HUES48 (cell line): ENCODE measurements around the gene ALOX12B.

Source experiments
- H3K27ac ChIP-seq: one replicate; pipeline ENCODE4 v1.7.0; 2013; ENCODE audit warnings: low read depth, low read length, inconsistent platforms
- H3K27me3 ChIP-seq: 2 replicates; pipeline ENCODE4 v1.6.1; 2013; ENCODE audit warnings: mild to moderate bottlenecking, low read length; ENCODE audit not compliant: control insufficient read depth, insufficient read depth
- H3K36me3 ChIP-seq: 2 replicates; pipeline ENCODE4 v1.6.1; 2013; ENCODE audit warnings: low read length; ENCODE audit not compliant: control insufficient read depth, insufficient read depth
- H3K4me1 ChIP-seq: 2 replicates; pipeline ENCODE4 v1.6.1; 2013; ENCODE audit warnings: mild to moderate bottlenecking, low read length; ENCODE audit not compliant: control insufficient read depth, insufficient read depth
- H3K4me3 ChIP-seq: 2 replicates; pipeline ENCODE4 v1.5.1; 2013; ENCODE audit warnings: mild to moderate bottlenecking, low read depth, low read length
- H3K9ac ChIP-seq: 2 replicates; pipeline ENCODE4 v1.6.1; 2013; ENCODE audit warnings: mild to moderate bottlenecking, low read depth, low read length, moderate library complexity
- H3K9me3 ChIP-seq: 2 replicates; pipeline ENCODE4 v1.6.1; 2013; ENCODE audit warnings: low read length; ENCODE audit not compliant: control insufficient read depth, insufficient read depth

ALOX12B gene

DNA sequence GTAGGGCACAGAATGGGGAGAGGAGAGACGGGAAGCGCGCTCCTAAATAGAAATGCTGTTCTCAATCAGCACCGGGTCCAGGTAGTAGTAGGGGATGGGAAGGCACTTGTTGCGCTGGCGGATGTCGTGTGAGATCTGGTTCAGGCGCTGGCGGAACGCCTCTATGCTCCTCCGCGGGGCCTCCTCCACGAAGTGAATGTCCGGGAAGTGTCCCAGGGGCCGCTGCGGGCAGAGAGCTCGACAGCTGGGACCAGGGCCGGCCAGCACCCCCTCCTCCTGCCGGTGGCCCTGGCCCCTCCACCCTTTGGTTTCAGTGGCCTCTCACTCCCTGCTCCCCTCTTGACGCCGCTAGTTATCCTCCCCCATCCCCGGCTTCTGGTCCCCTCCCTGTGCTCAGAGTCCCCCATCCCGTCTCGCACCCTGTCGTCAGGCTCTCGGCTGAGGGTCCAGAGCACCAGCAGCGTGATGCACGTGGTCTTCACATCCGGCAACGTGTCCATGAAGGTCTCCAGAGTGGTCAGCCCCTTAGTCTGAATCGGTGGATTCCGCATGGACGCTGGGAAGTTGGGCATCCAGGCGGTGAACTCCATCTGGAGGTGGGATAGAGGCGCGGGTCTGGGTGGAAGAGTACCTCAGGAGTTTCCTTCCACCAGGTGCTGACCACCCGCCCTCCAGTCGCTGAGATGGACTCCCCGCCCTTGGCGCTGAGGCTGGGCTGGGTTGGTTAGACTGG, 14.6 kb downstream of the ALOX12B start:
- Histone ChIP-seq H3K36me3 (no peaks in the 10 kb centered on the region), H3K4me1 (peaks cover 11% of the 10 kb centered on the region), H3K27ac (no peak overlapping the region), H3K9ac (no peak overlapping the region), H3K9me3 (no peaks in the 10 kb centered on the region), H3K4me3 (peak overlapping the region; percentile 59), H3K27me3 (peaks cover 94% of the 10 kb centered on the region)

- H3K9me3 ChIP-seq: no peaks in the 10 kb centered on the region
- no peak overlapping the region for H3K9ac ChIP-seq
- H3K4me1 ChIP-seq: peaks cover 11% of the 10 kb centered on the region
- H3K36me3 ChIP-seq: no peaks in the 10 kb centered on the region
- H3K27ac ChIP-seq: no peak overlapping the region
- peak overlapping the region; percentile 59 for H3K4me3 ChIP-seq
- peaks cover 89% of the 10 kb centered on the region for H3K27me3 ChIP-seq
Observed at GRCh38 chr17:8072341-8072728, 15.2 kb downstream of the ALOX12B start.

DNA sequence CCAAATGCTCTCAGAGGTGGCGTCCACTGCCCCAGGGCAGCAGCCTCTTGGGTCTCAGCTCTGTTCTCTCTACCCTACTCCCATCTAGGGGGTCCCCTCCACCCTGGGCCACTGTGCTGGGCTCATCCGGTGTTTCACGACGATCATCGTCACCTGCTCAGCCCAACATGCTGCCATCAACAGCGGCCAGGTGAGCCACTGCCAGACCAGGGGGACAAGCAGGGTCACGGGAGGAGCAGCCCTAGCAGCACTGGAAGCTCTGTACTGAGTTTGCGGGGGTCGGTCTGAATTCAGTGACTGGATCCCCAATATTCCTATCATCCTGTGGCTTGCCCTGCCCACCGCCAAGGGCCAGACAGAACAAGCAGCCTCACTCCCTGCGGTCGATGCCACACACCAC, 16.0 kb downstream of the ALOX12B start:
- Histone ChIP-seq H3K27ac (no peak overlapping the region), H3K27me3 (peaks cover 80% of the 10 kb centered on the region), H3K36me3 (no peaks in the 10 kb centered on the region)

GRCh38 chr17:8069587-8069860, 18.0 kb downstream of the ALOX12B start:
- peaks cover 71% of the 10 kb centered on the region for H3K27me3 ChIP-seq
- peaks cover 11% of the 10 kb centered on the region for H3K4me1 ChIP-seq
- no peaks in the 10 kb centered on the region for H3K9me3 ChIP-seq
- H3K36me3 ChIP-seq: no peaks in the 10 kb centered on the region
- H3K4me3 ChIP-seq: no peak overlapping the region
- no peak overlapping the region for H3K9ac ChIP-seq
- H3K27ac ChIP-seq: no peak overlapping the region

More for the DNA sequence above, 16.0 kb downstream of the ALOX12B start:
- Histone ChIP-seq H3K9me3 (no peaks in the 10 kb centered on the region), H3K9ac (no peak overlapping the region), H3K4me1 (peaks cover 11% of the 10 kb centered on the region), H3K4me3 (no peak overlapping the region)

- Histone ChIP-seq H3K27me3 (peaks cover 69% of the 10 kb centered on the region), H3K9ac (no peak overlapping the region), H3K27ac (no peak overlapping the region), H3K4me1 (peaks cover 10% of the 10 kb centered on the region), H3K9me3 (no peaks in the 10 kb centered on the region), H3K4me3 (no peak overlapping the region), H3K36me3 (no peaks in the 10 kb centered on the region)
Observed at GRCh38 chr17:8068736-8069586, 18.6 kb downstream of the ALOX12B start.

DNA sequence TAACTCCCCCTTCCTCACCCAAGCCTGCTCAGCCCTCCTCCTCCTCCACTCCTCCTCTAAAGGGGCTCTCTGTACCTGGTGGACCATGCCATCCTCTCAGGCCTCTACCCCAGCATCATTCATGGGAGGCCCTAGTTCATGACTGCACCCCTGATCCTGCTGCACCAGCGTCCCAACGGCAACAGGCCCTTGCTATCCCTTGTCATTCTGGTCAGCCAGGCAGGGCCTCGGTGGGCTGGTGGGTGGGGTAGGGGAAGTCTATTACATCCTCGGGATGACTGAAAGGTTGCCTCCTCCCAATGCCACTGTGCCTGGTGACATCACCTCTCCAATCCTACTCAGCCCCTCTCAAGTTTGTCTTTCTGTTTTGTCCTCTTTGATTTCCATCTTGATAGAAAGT, 19.7 kb downstream of the ALOX12B start:
- Histone ChIP-seq H3K36me3 (no peaks in the 10 kb centered on the region), H3K4me1 (peaks cover 13% of the 10 kb centered on the region), H3K4me3 (no peak overlapping the region), H3K9me3 (no peaks in the 10 kb centered on the region), H3K27ac (no peak overlapping the region), H3K27me3 (peaks cover 67% of the 10 kb centered on the region), H3K9ac (no peak overlapping the region)

DNA sequence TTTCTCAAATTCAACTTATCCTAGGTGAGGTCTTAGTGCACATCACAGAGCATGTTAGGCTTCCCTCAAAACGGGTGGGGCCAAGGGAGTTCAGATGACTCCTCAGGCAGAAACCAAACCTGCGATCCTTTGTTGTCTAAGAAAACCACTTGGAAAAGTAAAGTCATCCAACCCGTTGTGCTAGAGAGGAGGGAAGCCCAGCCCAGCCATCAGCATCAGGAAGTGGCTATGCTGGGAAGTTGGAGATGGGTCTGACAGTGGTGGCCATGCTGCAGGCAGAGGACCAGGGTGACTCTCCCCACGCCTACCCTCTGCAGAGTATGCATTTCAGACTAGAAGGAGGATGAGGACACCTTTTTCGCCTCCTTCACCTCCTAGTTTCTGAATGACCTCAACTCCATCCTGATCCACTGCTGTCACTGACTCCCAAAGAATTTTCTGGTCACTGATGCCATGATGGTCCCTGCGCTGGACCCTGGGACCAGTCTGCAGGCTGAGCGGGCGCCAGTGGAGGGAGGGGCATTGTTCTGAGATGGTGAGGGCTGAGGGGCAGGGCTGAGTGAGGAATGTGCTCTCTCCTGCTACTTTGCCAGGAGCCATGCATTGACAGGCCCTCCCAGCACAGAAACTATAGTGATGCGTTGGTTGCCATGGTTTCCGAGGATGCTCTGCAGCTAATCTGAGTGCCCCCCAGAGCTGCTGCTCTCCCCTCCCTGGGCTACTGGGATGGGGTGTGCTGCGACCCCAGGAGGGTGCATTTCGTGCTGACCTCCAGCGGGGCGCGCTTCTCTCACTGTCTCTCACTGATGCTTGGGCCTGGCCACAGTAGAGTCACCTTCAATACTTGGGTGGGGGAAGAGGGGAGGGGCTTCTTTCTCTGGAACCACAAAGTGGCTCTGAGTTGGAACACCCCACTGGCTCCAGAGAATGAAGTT, 20.4 kb downstream of the ALOX12B start:
- Histone ChIP-seq H3K9me3 (no peaks in the 10 kb centered on the region), H3K4me3 (no peak overlapping the region), H3K36me3 (no peaks in the 10 kb centered on the region), H3K4me1 (peaks cover 15% of the 10 kb centered on the region), H3K27ac (no peak overlapping the region), H3K27me3 (peaks cover 67% of the 10 kb centered on the region), H3K9ac (no peak overlapping the region)

DNA sequence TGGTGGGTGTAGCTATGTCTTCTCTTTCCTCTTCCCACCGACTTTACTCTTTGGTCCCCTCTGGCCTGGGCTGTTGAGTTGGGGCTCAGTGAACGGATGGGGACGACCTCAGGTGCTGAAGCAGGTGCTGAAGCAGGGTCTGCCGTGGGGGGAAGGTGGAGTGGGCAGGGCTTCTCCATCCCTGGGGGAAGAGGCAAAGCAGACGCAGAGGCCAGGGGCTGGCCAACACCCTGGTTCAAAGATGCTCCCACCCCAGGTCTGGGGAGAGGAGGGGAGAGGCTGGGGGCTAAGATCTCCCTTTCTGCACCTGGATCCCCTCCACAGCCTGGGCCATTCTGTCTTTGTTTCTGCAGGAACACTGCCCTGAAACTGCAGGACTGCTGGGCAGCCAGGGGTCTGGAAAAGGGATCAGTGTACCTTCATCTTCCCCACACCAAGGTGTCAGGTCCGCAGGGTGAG, 22.9 kb downstream of the ALOX12B start:
- Histone ChIP-seq H3K27ac (no peak overlapping the region), H3K27me3 (peaks cover 66% of the 10 kb centered on the region), H3K4me1 (peaks cover 28% of the 10 kb centered on the region), H3K4me3 (peak overlapping the region; percentile 34; the same call in 1 of the 2 replicates), H3K9ac (no peak overlapping the region), H3K9me3 (no peaks in the 10 kb centered on the region), H3K36me3 (no peaks in the 10 kb centered on the region)

DNA sequence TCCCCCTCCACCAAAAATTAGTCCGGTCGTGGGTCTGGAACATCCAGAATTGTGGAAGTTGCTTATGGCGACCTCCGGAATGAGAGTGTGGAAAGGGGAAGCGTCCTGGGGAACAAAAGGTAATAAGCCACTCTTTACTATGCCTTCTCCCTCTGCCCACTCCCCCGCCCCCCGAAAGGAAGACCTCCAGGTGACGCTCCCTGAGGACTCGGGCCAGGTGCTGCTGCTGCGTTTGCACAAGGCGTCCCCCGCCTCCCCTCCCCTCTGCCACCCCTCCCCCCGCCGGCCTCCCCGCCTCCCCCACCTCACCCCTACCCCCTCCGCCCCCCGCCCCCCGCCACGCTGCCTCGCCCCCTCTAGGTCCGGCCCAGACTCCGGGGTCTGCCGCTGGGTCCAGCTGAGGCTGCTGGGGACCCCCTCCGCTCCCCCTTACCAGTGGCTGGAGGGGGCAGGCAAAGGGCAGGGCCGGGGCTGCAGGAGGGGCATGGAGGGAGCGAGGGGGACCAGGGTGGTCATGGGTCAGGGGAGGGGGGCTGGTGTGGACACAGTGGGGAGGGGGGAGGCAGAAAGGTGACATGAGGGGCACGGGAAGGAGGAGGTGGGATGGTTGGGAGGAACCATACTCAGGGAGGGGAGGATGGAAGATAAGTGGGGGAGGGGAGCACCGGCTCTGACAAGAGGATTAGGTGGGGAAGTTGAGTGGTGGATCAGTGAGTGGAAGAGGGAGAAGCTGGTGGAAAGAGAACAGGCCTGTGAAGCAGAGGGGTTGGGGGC, 23.6 kb downstream of the ALOX12B start:
- peak overlapping the region; percentile 63 for H3K4me3 ChIP-seq
- H3K27ac ChIP-seq: no peak overlapping the region
- peaks cover 28% of the 10 kb centered on the region for H3K4me1 ChIP-seq
- no peaks in the 10 kb centered on the region for H3K9me3 ChIP-seq
- no peak overlapping the region for H3K9ac ChIP-seq
- H3K27me3 ChIP-seq: peaks cover 63% of the 10 kb centered on the region
- H3K36me3 ChIP-seq: no peaks in the 10 kb centered on the region

GRCh38 chr17:8062807-8063483, 24.6 kb downstream of the ALOX12B start:
- Histone ChIP-seq H3K27ac (no peak overlapping the region), H3K9me3 (no peaks in the 10 kb centered on the region), H3K9ac (no peak overlapping the region), H3K4me3 (peak overlapping the region; percentile 63), H3K4me1 (peaks cover 30% of the 10 kb centered on the region), H3K27me3 (peaks cover 54% of the 10 kb centered on the region), H3K36me3 (no peaks in the 10 kb centered on the region)
